ENCODE measurements around the gene KRT26.
"Not testable (repeated sequence)": the region's sequence is repeated elsewhere in the genome, so short reads cannot be mapped to it uniquely, and the experiment has no call there.

Gene KRT26

DNA sequence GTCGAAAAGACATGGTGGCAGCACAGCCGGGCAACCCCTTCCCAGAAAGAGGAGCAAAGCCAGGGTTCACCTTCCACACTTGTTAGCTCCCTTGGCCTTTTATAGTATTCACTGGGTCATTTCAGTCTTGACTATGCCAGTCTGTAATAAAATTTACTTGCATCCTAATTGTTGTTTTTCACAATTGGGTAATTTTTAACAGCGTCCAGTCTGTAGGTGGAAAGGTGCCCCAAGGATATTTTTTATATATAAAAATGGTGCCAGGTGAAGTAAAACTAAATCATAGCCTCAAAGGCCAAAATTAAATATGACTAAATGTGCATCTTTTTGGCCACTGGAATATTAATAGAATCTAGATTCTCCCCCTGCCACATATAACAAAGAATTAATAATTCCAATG lies at the start of gene KRT26:
TSS of gene KRT26 (minus strand) at position 101 of the 400 bp plus-strand sequence. CDS start at position 13, 88 bp downstream.
- no peak for DNase-seq

DNA sequence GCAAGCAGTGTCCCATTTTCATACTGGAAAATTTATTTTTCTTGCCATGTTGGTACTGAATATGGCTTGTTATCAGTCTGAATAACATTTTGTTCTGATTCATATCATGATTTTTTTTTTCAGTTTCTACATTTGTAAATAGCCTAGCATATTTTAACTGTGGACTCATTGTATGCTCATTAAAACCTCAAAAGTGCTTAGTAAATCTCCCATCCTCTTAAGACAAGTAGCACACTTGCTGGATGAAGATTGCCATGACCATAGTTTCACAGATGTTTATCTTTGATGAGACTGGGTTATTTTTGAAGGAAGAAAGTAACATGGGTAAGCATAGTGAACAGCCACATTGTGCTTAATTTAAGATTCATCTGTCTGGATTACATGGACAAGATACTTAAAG lies 49.5 kb upstream of the KRT26 start:
- DNase-seq, result no peak

GRCh38 chr17:40820228-40820838 lies 48.3 kb upstream of the KRT26 start:
- no peak for DNase-seq

- DNase-seq, result no peak
These were observed 47.6 kb upstream of the KRT26 start for GRCh38 chr17:40819528-40820125.

DNA sequence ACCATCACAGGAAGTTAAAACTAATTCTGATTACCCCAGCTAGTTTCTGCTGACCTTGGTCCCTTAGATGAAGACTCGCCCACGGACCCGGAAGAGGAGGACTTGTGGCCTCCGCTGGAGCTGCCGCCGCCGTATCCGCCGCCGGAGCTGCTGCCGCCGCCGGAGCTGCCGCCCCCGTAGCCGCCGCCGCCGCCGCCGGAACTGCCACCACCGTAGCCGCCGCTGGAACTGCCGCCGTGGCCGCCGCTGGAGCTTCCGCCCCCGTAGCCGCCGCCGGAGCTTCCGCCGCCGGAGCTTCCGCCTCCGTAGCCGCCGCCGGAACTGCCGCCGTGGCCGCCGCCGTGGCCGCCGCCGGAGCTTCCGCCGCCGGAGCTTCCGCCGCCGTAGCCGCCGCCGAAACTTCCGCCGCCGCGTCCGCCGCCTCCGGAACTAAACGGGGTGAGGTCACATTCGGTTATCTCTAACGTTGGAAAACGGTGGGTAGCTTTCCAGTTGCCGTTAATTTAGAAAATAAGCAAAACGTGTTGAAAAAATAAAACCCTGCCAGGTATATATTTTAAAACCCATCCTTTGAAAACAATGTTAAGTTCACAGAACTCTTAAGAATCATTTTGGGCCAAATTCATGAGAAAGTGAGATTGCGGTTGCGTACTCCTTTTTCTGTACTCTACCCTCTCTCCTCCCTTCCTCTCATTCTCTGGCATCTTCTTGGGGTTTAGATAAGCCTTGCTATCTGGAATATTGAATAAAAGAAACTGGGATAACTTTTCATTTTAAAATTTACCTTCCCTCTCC lies 46.9 kb upstream of the KRT26 start:
- DNase-seq, result peak; percentile 87

- no peak for DNase-seq
These were observed 46.3 kb upstream of the KRT26 start for GRCh38 chr17:40818343-40818732.

- DNase-seq, result no peak
These were observed 45.2 kb upstream of the KRT26 start for GRCh38 chr17:40817103-40817682.

GRCh38 chr17:40816569-40816968 lies 44.6 kb upstream of the KRT26 start:
- DNase-seq, result no peak

DNA sequence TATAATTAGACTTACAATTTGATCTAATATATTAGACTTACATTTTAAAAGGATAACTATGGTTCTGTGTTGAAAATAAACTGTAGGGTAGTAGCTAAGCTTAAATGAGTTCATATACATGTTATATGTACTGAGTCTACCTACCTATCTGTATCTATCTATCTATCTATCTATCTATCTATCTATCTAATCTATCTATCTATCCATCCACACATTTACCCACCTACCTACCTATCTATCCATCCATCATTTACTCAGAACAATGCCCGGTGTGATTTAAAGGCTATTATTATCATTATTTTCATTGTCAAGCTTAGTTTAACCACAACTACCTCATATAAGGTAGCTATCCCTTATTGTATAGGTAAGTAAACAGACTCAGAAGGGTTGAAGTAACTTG lies 43.4 kb upstream of the KRT26 start:
- DNase-seq, result no peak

- not testable (repeated sequence) for DNase-seq
These were observed 42.7 kb upstream of the KRT26 start for GRCh38 chr17:40814657-40815056.

DNA sequence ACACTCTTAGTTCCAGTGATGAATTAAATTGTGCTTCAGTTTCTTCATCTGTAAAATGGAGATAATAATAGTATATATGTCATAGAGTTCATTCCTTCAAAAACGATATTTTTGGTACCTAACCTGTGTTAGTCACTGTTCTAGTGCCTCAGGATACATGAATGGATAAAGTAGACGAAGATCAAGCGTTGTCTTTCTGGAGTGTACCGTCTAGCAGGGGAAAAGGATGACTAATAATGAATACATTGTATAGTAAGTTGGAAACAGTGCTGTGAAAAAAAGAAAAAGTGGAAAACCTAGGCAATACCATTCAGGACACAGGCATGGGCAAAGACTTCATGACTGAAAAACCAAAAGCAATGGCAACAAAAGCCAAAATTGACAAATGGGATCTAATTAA lies 41.8 kb upstream of the KRT26 start:
- DNase-seq, result no peak

GRCh38 chr17:40812639-40813038 lies 40.6 kb upstream of the KRT26 start:
- DNase-seq, result no peak

GRCh38 chr17:40810494-40810893 lies 38.5 kb upstream of the KRT26 start:
- DNase-seq, result no peak

GRCh38 chr17:40809721-40810421 lies 37.9 kb upstream of the KRT26 start:
- DNase-seq, result no peak

DNA sequence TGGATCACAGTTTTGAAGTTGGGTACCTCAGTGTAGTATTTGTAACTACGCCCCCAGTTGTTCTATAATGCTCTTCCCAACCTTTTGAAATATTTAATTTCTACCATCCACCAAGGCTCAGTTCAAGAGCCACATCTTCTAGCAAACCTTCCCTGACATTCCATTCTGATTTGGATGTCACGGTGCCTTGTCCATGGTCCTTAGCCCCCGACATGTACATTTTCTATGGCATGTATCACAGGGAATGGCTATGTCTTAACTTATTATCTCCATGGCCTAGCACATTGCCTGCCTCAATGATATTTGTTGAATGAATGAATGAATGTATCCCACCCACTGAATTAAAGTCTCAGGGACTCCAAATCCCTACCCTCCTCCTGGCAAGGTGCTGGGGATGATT lies 34.1 kb upstream of the KRT26 start:
- DNase-seq, result no peak

GRCh38 chr17:40803617-40804082 lies 31.6 kb upstream of the KRT26 start:
- DNase-seq, result peak; percentile 87

DNA sequence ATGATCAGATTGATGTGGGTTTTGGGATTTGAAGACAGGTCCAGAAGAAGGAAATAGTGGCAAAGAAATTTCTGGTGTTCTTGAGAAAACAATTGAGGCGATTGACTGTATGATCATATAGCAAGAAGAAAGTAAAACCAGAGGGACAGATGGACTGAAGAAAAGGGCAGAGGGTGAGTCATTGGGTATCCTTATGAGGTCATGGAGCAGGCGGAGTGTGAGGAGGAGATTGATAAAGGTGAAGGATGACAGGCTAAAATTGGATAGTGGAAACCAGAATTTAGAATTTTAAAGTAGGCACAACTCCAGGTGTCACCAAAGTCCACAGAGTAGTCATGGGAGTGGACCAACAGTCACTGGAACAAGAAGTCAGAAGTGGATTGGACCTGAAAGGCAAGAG lies 29.2 kb upstream of the KRT26 start:
- no peak for DNase-seq

DNA sequence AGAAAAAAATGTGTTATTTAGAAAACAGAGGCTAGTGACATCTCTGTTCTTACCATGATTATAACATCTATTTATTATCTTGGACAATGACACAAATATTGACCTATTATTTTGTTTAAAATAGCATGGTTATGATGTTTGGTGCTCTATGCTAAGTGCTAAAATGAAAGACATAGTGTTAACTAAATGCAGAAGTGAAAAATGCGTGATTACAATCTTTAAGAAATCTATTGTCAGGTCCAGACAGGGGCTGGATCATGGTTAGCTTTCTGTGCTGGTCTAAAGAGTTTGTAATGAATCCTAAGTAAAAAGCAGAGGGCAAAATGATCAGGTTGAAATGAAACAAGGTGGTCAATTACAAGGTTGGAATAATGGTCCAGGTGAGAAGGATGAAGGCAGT lies 28.4 kb upstream of the KRT26 start:
- no peak for DNase-seq

GRCh38 chr17:40799859-40800258 lies 27.9 kb upstream of the KRT26 start, which contains the start of gene KRT28:
Gene KRT28 (minus strand): TSS chr17:40799959. CDS start chr17:40799893, 66 bp downstream.
- DNase-seq, result no peak

DNA sequence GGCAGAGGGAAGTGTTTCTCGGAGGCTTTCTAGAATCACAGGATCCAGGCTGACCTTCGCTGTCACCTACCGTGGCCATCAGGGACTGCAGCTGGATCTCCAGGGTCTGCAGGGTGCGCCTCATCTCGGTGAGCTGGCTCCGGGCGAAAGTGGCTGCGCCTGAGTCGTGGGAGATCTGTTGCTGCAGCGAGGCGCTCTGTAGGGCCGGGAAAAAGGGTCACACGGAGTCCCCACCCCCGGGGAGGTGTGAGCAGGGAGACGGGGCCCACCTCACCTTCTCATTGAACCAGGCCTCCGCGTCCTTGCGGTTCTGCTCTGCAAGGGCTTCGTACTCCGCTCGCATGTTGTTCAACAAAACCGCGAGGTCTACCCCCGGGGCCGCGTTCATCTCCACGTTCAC lies 24.8 kb upstream of the KRT26 start:
- DNase-seq, result no peak

DNA sequence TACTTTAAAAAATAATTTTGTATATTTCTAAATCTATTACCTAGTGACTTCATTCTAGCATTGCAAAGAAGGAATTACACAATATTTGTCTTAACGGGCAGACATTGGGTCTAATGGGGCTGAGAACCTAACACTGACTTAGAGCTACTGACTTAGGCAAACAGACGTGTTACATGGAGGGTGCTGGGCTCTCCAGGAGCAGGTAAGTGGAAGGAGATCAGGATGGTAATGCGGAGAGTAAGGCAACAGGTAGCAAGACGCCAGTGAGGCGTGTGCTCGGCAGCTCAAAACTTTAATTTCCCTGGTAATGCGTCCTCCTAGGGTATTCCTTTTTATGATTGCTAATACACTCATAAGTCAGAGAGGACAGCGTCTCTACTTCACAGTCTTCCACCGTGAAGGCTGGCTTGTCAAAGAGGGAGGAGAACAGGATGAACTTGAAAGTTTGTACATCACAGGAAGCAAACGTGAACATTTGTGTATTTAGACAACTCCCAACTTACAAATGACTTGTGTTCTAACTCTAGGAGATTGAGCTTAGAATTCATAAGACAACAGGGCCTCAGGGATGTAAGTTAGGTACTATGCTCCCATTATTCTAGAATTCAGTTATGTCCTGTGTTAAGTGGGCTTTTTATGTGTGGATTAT lies 23.1 kb upstream of the KRT26 start:
- DNase-seq, result no peak

DNA sequence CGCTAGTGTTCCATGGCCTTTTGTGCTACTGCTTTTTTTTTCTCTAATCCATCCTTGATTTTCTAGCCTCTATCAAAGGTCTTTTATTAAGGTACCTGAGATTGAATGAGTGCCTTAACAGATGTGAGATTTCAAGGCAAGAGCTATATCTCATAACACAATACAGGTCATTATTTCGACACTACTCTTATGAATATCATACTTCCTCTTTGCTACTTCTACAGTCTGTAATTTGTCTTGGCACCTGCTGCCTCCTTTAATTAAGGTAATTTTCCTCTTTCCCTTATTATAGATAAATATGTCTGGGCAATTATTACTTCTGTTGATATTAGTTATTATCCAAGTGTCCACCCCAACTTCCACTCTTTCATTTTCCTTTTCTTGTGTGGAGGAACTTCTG lies 22.5 kb upstream of the KRT26 start:
- no peak for DNase-seq
